Esophagus (tissue), 2 donors: Measurements from ENCODE around the gene GABRE. TPM values are rescaled to one million over a fixed set of nuclear protein-coding genes. Genes with fewer than 3 reads are reported as not detected.

ENCODE experiments used
- H3K27ac ChIP-seq, 2 donors: one replicate each; pipeline ENCODE4 v1.5.1; 2013; ENCODE audit warnings: low read depth in 2 of 2, mild to moderate bottlenecking in 2 of 2, inconsistent platforms in 1 of 2, low read length in 1 of 2, moderate library complexity in 1 of 2
- H3K27me3 ChIP-seq, 2 donors: one replicate each; pipeline ENCODE4 v1.6.1; 2013; ENCODE audit warnings: low read length in 2 of 2, control low read depth in 1 of 2, mild to moderate bottlenecking in 1 of 2; ENCODE audit not compliant: insufficient read depth in 2 of 2, control insufficient read depth in 1 of 2
- H3K36me3 ChIP-seq, 2 donors: one replicate each; pipeline ENCODE4 v1.6.1; 2013; ENCODE audit warnings: low read length in 1 of 2; ENCODE audit not compliant: control insufficient read depth in 2 of 2, insufficient read depth in 2 of 2
- H3K4me1 ChIP-seq, 2 donors: one replicate each; pipeline ENCODE4 v1.6.1; 2013; ENCODE audit warnings: low read length in 1 of 2; ENCODE audit not compliant: control insufficient read depth in 2 of 2, insufficient read depth in 2 of 2
- H3K4me3 ChIP-seq, 2 donors: one replicate each; pipeline ENCODE4 v1.5.1; 2013; ENCODE audit warnings: low read length in 2 of 2, mild to moderate bottlenecking in 2 of 2, low read depth in 1 of 2, moderate library complexity in 1 of 2
- H3K9me3 ChIP-seq, 2 donors: one replicate each; pipeline ENCODE4 v1.6.1; 2013; ENCODE audit warnings: mild to moderate bottlenecking in 2 of 2, low read depth in 1 of 2, low read length in 1 of 2, moderate library complexity in 1 of 2; ENCODE audit not compliant: control insufficient read depth in 2 of 2, insufficient read depth in 1 of 2
- WGBS, 2 donors: extraction: QIAGEN DNeasy Blood & Tissue Kit; methylation state at CpG; one replicate each; pipeline ENCODE4 v1.1.7; 2013; 5-methylcytosine and 5-hydroxymethylcytosine counted together
- polyA plus RNA-seq, 2 donors: library from polyadenylated mRNA; stranded (reverse); fragments of 200-250 nt; gene quantifications; one replicate each; pipeline ENCODE4 v1.2.3, GENCODE V29; 2013
- donor health status: healthy with polysubstance abuse.
- donor health status: Bipolar disorder and iron deficiency.

Gene GABRE
- polyA plus RNA-seq, 2 donors, result 26.3 to 63.3 TPM

DNA sequence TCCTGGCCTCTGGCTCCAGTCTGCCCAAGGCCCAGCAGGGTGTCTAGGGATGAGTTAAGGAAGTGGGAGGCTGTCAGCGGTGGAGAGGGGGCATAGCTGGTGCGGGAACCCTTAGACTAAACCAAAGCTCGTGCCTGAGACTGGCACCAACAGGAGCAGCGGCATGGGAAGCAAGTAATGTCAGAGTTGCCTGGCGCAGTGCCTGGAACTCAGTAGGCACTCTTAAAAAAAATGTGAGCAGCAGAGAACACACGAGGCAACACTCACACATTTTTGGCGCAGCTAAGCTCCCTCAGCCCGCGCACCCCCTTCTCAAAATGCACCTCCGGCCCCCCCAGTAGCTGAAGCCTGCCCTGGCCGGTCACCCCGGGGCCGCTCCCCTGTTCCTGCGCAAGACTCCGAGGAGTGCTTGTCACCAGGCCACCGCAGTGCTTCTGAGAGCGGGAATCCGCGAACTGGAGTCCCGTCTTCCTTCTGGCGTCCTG, 583 bp downstream of the GABRE start:
- Histone ChIP-seq H3K36me3 (peaks cover 0 to 2% of the 10 kb centered on the region in 2 donors), H3K4me1 (peaks cover 0 to 2% of the 10 kb centered on the region in 2 donors), H3K27me3 (no peaks in the 10 kb centered on the region), H3K4me3 (peak overlapping the region; percentile 68 to 75), H3K27ac (peak overlapping the region; percentile 85 to 88), H3K9me3 (no peaks in the 10 kb centered on the region)
- WGBS, 2 donors, result 9 to 24% methylated on average over 20 to 21 of the region's 21 CpGs

DNA sequence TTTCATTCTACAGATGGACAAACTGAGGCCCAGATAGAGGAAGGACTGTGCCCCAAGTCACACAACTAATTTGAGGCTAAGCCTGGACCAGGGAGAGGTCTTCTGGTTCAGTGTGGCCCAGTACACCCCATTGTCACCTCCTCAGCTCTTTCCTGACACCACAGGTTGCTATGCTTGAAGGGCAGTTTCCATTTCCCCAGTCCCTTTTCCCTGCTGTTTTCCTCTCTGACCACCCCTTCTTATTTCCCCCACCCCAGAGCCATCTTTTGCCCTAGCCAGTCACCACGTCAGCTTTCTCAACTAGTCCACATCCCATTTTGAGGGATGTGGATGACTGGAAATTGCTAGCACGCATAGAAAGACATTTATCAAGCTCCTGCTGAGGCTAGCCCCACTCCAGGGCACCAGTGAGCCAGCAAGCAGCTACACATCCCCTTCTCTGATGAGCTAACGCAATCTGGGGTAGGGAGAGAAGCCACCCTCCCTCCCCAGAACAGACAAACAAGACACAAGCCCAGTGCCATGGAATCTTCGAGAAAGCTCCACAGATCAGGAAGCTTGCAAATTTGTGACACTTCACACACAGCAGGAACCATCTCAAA, 1.3 kb downstream of the GABRE start:
- H3K27ac ChIP-seq, result peak overlapping the region; percentile 85 to 88
- WGBS, 2 donors, result 30 to 39% methylated on average over 4 of the region's 4 CpGs
- H3K9me3 ChIP-seq, result no peaks in the 10 kb centered on the region
- peak overlapping the region; percentile 68 to 75 for H3K4me3 ChIP-seq
- peaks cover 0 to 4% of the 10 kb centered on the region in 2 donors for H3K36me3 ChIP-seq
- peaks cover 0 to 2% of the 10 kb centered on the region in 2 donors for H3K4me1 ChIP-seq
- H3K27me3 ChIP-seq, result no peaks in the 10 kb centered on the region

DNA sequence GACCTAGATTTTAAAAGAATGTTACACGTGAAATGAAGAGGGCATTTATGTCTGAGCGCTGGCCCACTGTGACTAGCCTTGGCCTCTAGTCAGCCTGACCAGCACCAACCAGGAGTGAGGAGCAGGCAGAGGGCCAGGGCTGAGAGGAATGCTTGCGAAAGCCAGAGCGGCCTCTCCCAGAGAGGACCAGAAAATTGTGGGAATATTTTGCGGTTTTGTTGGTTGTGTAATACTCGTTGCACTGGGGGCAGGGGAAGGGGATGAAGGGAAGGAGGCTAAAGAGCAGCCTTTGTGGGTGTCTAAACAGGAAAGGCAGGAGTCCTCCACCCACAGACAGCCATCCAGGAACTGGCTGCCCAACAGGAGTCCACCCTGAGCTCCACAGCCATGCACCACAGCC, 3.8 kb downstream of the GABRE start:
- no peaks in the 10 kb centered on the region for H3K27me3 ChIP-seq
- peaks cover 0 to 12% of the 10 kb centered on the region in 2 donors for H3K36me3 ChIP-seq
- H3K4me1 ChIP-seq, result peaks cover 0 to 2% of the 10 kb centered on the region in 2 donors
- WGBS, 2 donors, result 50 to 51% methylated on average over 6 of the region's 6 CpGs
- no peak overlapping the region for H3K4me3 ChIP-seq
- H3K9me3 ChIP-seq, result no peaks in the 10 kb centered on the region
- peak overlapping the region in 1 of 2 donors; percentile 25 for H3K27ac ChIP-seq

DNA sequence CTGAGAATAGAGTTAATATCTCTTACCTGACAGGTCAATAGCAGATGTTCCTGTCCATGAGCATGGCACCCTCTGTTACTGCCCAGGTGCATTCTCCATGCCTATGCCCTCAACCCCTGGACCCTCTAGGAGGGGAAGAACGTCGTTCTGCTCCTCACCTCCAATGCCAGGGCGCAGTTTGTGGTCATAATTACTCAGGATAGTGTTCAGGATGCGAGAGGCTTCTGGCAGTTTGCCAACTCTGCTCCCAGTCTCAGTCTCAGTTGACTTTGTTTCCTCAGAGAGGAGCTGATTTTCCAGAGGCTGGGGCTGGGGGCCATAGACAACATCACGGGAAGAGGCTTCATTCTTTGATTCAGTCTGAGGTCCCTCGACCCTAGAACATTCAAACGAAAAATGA, 4.4 kb downstream of the GABRE start:
- Histone ChIP-seq H3K9me3 (no peaks in the 10 kb centered on the region), H3K27ac (no peak overlapping the region), H3K36me3 (peaks cover 0 to 12% of the 10 kb centered on the region in 2 donors), H3K4me3 (no peak overlapping the region), H3K4me1 (peaks cover 0 to 2% of the 10 kb centered on the region in 2 donors), H3K27me3 (no peaks in the 10 kb centered on the region)
- 63 to 77% methylated on average over 7 of the region's 7 CpGs for whole genome bisulfite sequencing, 2 donors

DNA sequence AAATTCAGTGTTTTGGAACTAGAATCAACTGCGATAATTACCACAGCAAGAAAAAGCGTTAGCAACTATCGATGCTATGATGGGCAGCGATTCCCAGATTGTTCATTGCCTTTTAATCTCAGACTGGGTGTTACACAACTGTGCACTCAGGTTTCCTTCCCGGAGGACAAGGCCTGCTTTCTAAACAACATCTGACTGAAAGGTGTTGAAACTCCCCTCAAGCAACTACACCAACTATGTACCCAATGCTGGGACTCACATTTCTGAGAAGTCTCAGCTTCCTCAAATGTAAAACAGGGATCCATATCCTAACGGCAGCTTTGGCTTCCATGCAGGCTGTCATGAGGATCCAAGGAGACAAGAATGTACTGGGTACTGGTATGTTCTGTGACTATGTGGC, 8.2 kb downstream of the GABRE start:
- no peaks in the 10 kb centered on the region for H3K4me1 ChIP-seq
- 86 to 93% methylated on average over 6 of the region's 6 CpGs for WGBS, 2 donors
- no peak overlapping the region for H3K27ac ChIP-seq
- peaks cover 0 to 21% of the 10 kb centered on the region in 2 donors for H3K36me3 ChIP-seq
- H3K4me3 ChIP-seq, result no peak overlapping the region
- H3K27me3 ChIP-seq, result no peaks in the 10 kb centered on the region
- no peaks in the 10 kb centered on the region for H3K9me3 ChIP-seq

DNA sequence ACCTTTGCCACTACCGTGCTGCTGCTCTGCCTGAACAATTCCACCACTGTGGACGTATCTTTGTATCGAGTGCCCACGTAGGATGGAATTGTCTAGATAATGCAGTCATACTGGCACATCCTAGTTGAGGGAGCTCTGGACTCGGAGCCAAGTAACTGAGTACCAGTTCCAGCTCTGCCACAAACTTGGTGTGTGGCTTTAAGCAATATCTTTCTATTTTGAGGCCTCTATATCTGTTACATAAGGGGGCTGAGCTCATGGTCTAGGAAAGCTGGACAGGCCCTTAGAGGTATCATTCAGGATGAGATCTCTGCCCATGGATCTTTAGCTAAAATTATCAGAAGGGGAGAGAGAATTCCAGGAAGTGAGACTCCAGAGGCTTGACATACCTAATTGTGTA, 12.4 kb downstream of the GABRE start:
- peaks cover 5 to 15% of the 10 kb centered on the region in 2 donors for H3K36me3 ChIP-seq
- WGBS, 2 donors, result 78 to 82% methylated on average over 5 of the region's 5 CpGs
- H3K9me3 ChIP-seq, result no peaks in the 10 kb centered on the region
- no peak overlapping the region for H3K27ac ChIP-seq
- H3K27me3 ChIP-seq, result no peaks in the 10 kb centered on the region
- H3K4me3 ChIP-seq, result no peak overlapping the region
- no peaks in the 10 kb centered on the region for H3K4me1 ChIP-seq

DNA sequence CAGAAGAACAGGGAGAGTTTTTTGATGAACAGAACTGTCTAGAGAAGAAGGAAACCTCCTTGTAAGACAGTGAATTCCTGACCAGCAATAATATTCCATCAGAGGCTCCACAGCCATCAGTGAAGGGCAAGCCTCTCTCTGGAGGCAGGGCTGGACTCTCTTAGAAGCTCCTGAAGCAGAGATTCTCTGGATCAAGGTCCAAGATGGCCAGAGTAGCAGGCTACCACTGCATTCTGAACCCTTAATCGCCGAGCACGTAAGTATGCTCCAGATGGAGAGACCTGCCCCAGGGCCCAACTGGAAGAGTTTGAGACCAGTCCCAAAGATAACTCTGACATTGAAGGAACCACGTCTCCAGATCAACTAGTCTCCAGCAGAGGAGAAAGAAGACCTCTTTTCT, 16.4 kb downstream of the GABRE start:
- H3K36me3 ChIP-seq, result peaks cover 5 to 22% of the 10 kb centered on the region in 2 donors
- WGBS, 2 donors, result 81 to 89% methylated on average over 4 of the region's 4 CpGs
- no peaks in the 10 kb centered on the region for H3K9me3 ChIP-seq
- no peak overlapping the region for H3K4me3 ChIP-seq
- H3K27me3 ChIP-seq, result no peaks in the 10 kb centered on the region
- H3K4me1 ChIP-seq, result no peaks in the 10 kb centered on the region
- no peak overlapping the region for H3K27ac ChIP-seq

DNA sequence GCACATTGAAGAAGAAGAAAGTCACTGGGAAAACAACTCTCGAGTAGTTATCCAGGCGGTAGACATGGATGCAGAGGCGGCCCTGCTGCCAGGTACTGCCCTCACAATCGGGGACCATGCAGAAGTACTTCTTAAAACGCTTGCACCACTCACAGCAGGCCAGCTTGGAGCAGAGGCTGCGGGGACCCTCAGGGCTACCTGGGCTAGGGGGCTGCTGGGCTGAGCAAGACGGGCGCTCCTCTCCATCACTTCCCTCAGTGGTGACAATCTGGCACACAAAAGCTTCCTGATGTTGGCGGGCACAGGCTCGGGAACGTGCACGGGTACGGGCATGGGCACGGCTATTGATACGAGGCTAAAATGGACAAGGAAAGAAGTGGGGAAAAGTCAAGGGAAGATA, 19.7 kb downstream of the GABRE start:
- no peak overlapping the region for H3K27ac ChIP-seq
- no peaks in the 10 kb centered on the region for H3K4me1 ChIP-seq
- H3K27me3 ChIP-seq, result peaks cover 0 to 3% of the 10 kb centered on the region in 2 donors
- no peaks in the 10 kb centered on the region for H3K9me3 ChIP-seq
- H3K4me3 ChIP-seq, result no peak overlapping the region
- H3K36me3 ChIP-seq, result peaks cover 5 to 14% of the 10 kb centered on the region in 2 donors
- WGBS, 2 donors, result 88 to 95% methylated on average over 15 of the region's 15 CpGs

DNA sequence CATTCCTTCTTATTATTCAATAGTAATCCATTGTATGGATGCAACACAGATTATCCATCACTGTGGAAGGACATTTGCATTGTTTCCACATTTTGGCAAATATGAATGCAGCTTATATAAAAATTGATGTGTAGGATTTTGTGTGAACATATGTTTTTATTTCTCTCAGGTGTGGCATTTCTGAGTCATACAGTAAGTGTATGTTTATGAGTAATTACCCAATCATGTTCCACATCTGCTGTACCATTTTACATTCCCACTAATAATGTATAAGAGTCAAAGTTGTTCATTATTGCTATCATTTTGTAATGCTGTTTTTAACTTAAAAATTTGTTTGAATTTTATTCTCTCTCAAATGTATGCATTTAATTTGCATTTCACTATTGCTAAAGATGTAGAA, 36.3 kb downstream of the GABRE start:
- no peaks in the 10 kb centered on the region for H3K36me3 ChIP-seq
- H3K27me3 ChIP-seq, result no peaks in the 10 kb centered on the region
- H3K4me1 ChIP-seq, result no peaks in the 10 kb centered on the region
- no peak overlapping the region for H3K27ac ChIP-seq
- no peaks in the 10 kb centered on the region for H3K9me3 ChIP-seq
- no peak overlapping the region for H3K4me3 ChIP-seq

DNA sequence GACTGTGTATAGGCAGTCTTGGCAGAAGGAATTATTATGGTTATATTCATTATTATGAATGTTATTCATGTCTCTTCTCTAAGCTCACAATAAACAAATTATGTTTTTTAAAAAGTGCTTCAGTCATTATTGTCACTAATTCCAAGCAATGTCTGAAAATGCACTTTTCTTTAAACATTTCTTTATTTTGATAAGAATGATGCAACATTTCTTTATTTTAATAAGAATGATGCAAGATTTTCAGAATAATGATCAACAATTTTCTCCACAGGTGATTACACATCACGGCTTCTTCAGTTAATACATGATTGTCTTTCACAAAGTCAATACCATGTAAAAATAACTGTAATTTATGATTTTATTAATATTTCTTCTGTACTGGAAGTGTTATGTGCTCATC, 39.1 kb downstream of the GABRE start:
- H3K9me3 ChIP-seq, result no peaks in the 10 kb centered on the region
- H3K4me3 ChIP-seq, result no peak overlapping the region
- no peak overlapping the region for H3K27ac ChIP-seq
- H3K36me3 ChIP-seq, result no peaks in the 10 kb centered on the region
- WGBS, 2 donors, result 90 to 93% methylated on average over 1 of the region's 1 CpG
- H3K4me1 ChIP-seq, result no peaks in the 10 kb centered on the region
- H3K27me3 ChIP-seq, result no peaks in the 10 kb centered on the region
